NCI-H345 (cell line): ENCODE data around the gene NOS1AP.
A peak's percentile ranks its signal among the peaks of the same experiment; 100 is the strongest.

Experiments
- DNase-seq: peaks from one replicate; lab custom pipeline; 2025; lab: John Stamatoyannopoulos, UW

Gene NOS1AP

DNA sequence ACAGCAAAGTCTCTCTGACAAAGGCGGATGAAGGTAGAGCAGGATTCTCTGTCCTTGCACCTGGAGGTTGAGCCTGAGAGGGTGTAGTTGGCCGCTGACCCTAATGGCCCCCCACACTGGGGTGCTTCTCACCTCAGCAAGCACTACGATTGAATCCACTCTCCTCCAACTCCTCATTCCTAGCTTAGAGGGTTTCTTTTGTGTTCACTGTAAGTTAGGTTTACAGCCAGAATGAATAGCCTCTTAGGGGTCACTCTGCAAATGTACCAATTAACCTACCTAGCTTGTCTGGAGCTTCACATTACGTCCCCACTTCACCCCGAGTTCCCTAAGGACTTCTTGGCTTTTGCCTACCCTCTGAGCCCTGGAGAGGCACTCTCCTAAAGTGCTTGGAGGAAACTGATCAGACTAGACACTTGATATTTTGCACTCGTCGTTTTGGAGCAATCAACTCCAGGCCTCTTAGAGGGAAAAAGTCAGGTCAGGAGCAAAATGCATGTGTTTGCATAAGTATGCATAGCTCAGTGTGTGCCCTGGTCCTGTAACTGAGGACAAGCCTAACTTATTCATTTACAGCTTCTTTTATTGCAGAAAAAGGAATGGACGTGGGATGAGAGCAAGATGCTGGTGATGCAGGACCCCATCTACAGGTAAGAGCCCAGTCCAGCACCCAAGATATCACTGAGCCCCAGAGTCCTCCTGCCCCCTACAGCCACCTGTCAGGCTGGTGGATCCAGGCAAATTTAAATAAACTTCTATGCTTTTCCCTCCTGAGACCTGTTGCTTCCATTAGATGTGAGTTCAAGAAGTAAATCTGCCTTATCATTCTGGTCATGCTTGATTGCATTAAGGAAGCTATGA lies 230.8 kb downstream of the NOS1AP start:
- no peak for DNase-seq

DNA sequence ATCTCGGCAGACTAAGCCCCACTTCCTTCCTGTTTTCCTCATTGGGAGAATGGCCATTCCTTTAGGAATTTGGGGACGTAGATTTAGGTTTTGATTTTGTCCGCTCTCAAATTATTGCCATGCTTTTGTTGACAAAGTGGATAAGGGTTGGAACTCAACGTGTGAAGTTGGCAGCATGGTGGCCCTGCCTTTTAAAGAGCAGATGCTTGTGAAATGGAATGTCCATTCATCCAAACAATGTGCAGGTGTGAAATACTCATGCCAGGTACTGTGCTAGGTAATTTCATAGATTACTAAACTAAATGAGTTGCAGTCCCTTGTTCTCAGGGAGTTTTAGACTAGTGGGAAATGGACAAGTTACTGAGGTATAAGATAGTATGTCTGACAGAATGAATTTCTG lies 232.2 kb downstream of the NOS1AP start:
- DNase-seq = no peak

DNA sequence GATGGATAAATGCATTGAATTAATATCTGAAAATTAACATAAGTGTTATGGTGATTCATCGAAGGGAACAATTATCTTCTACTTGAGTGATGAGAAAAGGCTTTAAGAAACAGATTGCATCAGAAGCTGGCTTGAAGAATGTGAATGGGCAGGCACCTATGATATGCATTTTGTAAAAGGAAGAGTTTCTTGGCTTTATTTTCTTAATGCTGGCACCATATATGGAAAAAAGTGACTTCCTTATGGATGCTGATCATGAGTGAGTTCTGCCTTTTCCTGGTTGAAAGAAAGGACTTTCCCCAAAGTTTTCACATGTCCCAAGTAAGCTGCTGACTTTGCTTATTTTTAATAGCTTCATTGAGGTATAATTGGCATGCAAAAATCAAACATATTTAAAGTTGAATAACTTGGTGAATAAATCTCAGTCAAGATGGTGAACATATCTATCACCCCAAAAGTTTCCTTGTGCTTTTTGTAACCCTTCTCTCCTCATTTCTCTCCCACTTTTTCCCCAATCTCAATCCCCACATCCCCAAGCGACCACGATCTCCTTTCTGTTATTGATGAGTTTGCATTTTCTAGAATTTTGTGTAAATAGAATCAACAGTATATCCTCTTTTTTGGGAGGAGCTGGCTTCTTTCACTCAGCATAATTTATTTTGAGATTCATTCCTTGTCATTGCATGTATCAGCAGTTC lies 233.0 kb downstream of the NOS1AP start:
- no peak for DNase-seq

GRCh38 chr1:162303004-162303344 lies 233.5 kb downstream of the NOS1AP start:
- DNase-seq = no peak

DNA sequence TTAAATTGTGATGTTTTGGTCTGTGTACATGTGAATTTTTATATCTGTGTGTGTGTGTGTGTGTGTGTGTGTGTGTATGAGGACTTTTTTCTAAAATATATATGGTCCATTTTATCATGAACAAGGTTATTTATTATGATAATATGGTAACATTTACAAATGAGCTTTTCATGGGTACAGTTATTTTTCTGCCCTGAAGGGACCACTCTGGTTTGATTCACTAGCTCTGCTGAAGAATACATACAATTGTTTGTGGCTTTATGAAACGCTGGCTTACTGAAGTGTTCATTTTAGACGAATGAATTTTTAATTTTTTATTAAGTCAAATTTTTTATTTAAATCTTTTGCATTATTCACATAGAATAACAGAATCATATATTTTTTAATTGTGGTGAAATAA lies 235.2 kb downstream of the NOS1AP start:
- DNase-seq = no peak

DNA sequence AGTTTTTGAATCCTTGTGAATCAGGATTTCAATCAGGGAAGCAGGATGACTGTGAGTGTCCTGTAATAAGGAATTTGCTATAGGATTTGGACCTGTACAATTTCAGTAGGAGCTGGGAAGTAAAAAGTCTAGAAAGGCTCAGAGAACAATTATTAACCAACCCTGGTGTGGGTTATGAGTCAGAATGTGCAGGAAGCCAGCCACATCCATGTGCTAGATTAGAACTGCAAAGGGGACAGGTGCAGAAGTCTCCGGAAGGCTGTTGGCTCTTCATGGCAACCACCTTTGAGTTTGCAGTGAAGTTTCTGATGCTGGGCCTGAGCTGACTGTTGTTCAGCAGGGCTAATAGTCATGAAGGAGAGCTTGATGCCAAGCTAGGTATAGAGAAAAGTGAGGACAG lies 236.5 kb downstream of the NOS1AP start:
- DNase-seq = no peak

GRCh38 chr1:162310337-162310736 lies 240.8 kb downstream of the NOS1AP start:
- no peak for DNase-seq

DNA sequence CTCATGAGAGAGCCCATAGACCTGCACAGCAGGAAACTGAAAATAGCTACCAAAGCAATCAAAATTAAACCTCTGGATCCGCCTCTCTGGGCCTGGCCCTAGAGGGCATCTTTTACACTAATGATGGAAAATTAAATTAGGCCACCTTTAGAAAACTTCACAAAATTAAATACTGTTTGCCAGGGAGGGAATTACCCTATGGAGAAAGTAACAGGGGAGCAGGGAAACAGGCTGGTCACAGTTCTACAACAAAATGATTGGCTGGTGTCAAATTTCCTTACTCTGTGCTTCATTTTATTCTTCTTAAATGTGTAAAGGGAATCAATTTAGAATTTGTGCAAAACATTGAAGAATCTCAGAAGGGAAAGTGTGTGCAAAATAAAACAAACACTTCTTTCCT lies 244.7 kb downstream of the NOS1AP start:
- no peak for DNase-seq

- DNase-seq = no peak
These were observed 246.2 kb downstream of the NOS1AP start for GRCh38 chr1:162315673-162316072.

- no peak for DNase-seq
These were observed 246.7 kb downstream of the NOS1AP start for GRCh38 chr1:162316187-162316586.

DNA sequence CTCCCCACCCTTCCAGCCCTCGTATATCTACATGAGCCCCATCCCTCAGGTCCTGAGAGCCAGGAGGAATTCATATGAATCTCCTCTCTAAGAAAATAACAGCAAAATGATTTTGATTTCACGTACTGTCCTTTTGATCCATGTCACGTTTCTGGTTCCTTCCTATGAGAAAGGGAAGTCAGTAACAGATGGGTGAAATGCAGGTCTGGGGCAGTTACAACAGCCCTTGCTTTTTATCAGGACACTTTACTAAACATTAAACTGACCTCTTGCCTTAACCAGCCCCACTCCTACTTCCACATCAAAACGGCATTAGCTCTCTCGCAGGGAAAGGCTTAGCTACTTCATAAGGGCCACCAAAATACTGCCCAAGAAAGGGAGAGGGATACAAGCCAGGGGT lies 248.1 kb downstream of the NOS1AP start:
- DNase-seq = no peak

DNA sequence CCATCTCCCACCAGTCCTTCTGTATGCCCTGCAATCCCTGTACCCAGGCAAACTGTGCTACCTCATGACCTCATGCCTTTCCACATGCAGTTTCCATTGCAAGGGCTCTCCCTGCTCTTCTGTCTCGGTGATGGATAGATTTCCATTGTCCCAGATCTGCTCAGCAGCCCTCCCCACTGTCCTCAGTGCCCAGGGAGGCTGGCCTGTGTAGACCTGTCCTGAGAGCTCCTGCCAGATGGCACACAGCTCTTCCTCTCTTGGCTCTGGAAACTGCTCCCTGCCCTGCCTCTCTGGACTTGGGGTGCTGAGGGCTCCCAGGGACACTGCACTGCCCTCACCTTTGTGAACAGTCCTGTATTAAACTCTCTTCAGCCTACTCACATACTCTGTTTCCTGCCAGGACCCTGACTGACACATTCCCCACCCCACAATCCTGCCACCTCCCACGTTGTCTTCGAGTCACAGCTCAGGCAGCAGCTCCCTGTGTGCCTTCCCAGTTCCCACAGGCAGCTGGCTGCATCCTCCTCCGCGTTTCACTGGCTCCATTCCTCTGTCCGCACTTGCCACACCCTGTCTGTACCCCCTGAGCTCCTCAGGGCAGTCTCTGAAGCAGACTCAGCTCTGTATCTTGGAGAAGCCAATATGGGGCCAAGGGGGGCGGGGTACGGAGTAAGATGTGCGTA lies 250.1 kb downstream of the NOS1AP start:
- no peak for DNase-seq

DNA sequence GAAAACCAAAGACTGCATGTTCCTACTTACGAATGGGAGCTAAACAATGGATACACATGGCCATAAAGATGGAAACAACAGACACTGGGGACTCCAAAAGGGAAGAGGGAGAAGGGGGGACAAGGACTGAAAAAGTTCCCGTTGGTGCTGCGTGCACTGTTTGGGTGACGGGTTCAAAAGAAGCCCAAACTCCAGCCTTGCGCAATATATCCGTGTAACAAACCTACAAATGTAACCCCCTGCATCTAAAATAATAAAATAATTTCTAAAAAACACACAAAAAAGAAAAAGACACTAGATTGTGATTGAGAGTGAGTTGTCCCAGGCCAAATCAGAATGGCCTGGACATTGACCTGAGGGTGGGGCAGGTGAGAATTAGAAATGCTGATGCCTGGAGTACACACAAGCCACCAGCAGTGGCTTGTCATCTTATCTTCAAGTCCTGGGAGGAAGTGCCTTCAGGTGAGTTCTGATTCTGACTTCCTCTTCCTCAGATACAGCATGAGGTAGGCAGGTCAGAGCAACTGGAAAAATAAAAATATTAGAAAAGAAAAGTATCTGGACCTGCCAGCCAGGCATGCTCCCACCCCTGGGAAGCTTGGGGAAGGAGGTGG lies 252.4 kb downstream of the NOS1AP start:
- no peak for DNase-seq

DNA sequence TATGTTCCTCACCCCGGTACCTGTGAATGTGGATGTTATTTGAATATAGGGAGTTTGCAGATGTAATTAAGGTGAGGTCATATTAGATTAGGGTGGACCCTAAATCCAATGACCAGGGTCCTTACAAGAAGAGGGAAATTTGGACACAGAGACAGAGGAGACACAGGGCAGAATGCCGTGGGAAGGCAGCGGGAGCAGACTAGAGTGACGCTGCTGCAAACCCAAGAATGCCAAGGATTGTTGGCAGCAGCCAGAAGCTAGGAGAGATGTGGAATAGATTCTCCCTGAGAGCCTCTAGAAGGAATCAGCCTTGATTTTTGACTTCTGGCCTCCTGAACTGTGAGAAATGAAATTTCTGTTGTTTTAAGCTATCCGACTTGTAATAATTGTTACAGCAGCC lies 253.5 kb downstream of the NOS1AP start:
- no peak for DNase-seq

- DNase-seq = no peak
These were observed 254.9 kb downstream of the NOS1AP start for GRCh38 chr1:162324396-162324795.

- DNase-seq = no peak
These were observed 257.1 kb downstream of the NOS1AP start for GRCh38 chr1:162326559-162326958.

- no peak for DNase-seq
These were observed 257.8 kb downstream of the NOS1AP start for GRCh38 chr1:162327144-162327787.

- DNase-seq = no peak
These were observed 258.3 kb downstream of the NOS1AP start for GRCh38 chr1:162327788-162328165.

DNA sequence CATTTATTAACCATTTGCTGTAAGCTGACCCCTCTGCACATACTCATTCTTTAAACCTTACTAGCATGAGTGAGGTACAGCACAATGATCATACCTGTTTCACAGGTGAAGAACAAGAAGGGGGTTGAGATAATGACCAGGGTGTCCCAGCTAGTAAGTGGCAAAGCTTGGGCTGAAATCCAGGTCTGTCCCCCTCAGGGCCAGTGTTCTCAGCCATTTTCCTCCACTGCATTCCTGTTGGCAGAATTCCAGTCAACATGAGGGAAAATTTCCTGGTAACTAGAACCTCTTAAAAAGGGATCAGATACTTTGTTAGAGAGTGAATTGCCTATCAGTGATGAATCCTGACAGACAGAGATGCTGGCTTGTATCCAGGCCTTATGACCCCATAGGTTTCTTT lies 259.0 kb downstream of the NOS1AP start:
- DNase-seq = peak; percentile 50

DNA sequence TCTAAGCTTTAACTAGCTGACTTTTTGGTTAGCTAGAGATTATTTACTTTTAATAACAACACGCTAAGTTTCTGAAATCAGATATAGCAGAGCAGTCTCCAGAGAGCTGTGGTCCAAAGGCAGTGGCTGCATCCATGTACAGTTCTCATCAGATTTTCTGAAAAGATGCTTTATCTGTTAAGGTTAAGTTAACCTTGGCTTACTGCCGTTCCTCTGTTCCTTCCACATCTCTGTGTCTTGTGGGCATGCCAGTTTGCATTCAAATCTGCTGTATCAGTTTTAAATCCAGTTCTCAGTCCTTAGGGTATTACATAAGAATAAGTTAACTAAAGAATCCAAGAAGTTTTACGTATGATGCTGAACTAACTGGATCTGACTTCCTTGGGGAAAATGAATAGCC lies 260.3 kb downstream of the NOS1AP start:
- no peak for DNase-seq

GRCh38 chr1:162333991-162334390 lies 264.5 kb downstream of the NOS1AP start:
- peak; percentile 14 for DNase-seq

GRCh38 chr1:162335126-162335525 lies 265.6 kb downstream of the NOS1AP start:
- DNase-seq = no peak
